Suprapubic skin (tissue), 4 donors: ENCODE measurements around the gene TCP11L1. TPM values are rescaled to one million over a fixed set of nuclear protein-coding genes. Genes with fewer than 3 reads are reported as not detected.
"Not testable (repeated sequence)": the region's sequence is repeated elsewhere in the genome, so short reads cannot be mapped to it uniquely, and the experiment has no call there.

Source experiments
- DNase-seq, 2 donors: peaks; one replicate each; pipeline ENCODE4 v3.0.0-alpha.2; 2019; ENCODE audit warnings: low spot score in 2 of 2
- H3K27ac ChIP-seq: fragments of 200-600 bp; sonication (generic); one replicate; pipeline ENCODE4 v1.5.1; 2019
- H3K27me3 ChIP-seq: fragments of 200-600 bp; sonication (generic); one replicate; pipeline ENCODE4 v1.5.1; 2019
- H3K36me3 ChIP-seq: fragments of 200-600 bp; sonication (generic); one replicate; pipeline ENCODE4 v1.5.1; 2019
- H3K4me1 ChIP-seq: fragments of 200-600 bp; sonication (generic); one replicate; pipeline ENCODE4 v1.5.1; 2019
- H3K4me3 ChIP-seq: fragments of 200-600 bp; sonication (generic); one replicate; pipeline ENCODE4 v1.5.1; 2019; ENCODE audit warnings: mild to moderate bottlenecking
- H3K9me3 ChIP-seq: fragments of 200-600 bp; sonication (generic); one replicate; pipeline ENCODE4 v1.5.1; 2019
- EP300 ChIP-seq: sonication (generic); formaldehyde crosslinking; IDR thresholded peaks from one replicate; pipeline ENCODE4 v1.6.1; 2017; ENCODE audit warnings: antibody characterized with exemption
- POLR2A ChIP-seq, 2 donors: fragments of 450-650 bp; IDR thresholded peaks; one replicate each; pipeline ENCODE4 v1.6.1; 2017; ENCODE audit warnings: antibody characterized with exemption in 2 of 2, mild to moderate bottlenecking in 2 of 2, moderate library complexity in 2 of 2
- POLR2AphosphoS5 ChIP-seq, 3 donors: sonication (generic); formaldehyde crosslinking; IDR thresholded peaks; one replicate each; pipeline ENCODE4 v1.6.1; 2017; ENCODE audit warnings: antibody characterized with exemption in 3 of 3
- WGBS: methylation state at CpG from one replicate; pipeline ENCODE4 v1.1.5; 2018; 5-methylcytosine and 5-hydroxymethylcytosine counted together
- total RNA-seq, 4 donors: library from RNA; depleted of rRNA; stranded (reverse); fragments of >200 nt; gene quantifications; one replicate each; pipeline ENCODE4 v1.1.0, GENCODE V29; 2016
- TF ChIP-seq, protein P1 (sequence below), 2 donors: fragments of 200-600 bp in 1 of 2; fragments of 450-650 bp in 1 of 2; sonication (generic) in 1 of 2; IDR thresholded peaks; one replicate each; pipeline ENCODE4 v1.5.1; 2016 to 2019; ENCODE audit warnings: antibody characterized with exemption in 2 of 2, mild to moderate bottlenecking in 1 of 2, moderate library complexity in 1 of 2

TCP11L1 gene
- total RNA-seq, 4 donors from 2014 or later, result 34.8 to 65.6 (median 42.9) TPM

DNA sequence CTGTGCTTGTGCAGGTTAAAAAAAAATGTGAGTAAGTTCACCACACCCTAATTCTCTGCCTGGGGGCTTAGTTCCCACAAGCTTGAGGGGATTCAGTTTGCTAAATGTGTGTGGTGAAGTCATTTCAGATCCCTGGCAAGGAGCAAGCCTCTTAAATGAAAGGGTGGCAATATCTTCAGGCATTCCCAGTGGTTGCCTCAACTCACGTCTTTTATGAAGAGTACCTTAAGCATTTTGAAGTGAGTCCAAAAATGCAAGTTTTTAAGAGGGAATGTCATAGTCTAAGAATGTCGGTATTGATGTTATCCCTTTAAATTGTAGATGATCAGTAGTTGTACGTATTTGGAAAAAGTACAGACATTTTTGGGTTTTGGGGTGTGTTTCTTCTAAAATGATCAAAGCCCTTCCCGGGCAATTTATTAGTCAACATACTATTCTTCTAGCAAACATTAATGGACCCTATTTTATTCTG is 4.9 kb downstream of the TCP11L1 start:
- WGBS, result 53% methylated on average over 4 of the region's 4 CpGs
- H3K36me3 ChIP-seq, result peaks cover 3% of the 10 kb centered on the region
- H3K4me1 ChIP-seq, result peaks cover 51% of the 10 kb centered on the region
- TF ChIP-seq POLR2AphosphoS5 (IDR thresholded peaks at IDR 0.05), result no peak
- no peak for TF ChIP-seq POLR2A (IDR thresholded peaks at IDR 0.05)
- TF ChIP-seq, protein P1, sequence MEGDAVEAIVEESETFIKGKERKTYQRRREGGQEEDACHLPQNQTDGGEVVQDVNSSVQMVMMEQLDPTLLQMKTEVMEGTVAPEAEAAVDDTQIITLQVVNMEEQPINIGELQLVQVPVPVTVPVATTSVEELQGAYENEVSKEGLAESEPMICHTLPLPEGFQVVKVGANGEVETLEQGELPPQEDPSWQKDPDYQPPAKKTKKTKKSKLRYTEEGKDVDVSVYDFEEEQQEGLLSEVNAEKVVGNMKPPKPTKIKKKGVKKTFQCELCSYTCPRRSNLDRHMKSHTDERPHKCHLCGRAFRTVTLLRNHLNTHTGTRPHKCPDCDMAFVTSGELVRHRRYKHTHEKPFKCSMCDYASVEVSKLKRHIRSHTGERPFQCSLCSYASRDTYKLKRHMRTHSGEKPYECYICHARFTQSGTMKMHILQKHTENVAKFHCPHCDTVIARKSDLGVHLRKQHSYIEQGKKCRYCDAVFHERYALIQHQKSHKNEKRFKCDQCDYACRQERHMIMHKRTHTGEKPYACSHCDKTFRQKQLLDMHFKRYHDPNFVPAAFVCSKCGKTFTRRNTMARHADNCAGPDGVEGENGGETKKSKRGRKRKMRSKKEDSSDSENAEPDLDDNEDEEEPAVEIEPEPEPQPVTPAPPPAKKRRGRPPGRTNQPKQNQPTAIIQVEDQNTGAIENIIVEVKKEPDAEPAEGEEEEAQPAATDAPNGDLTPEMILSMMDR (IDR thresholded peaks at IDR 0.05), result no peak
- no peak for TF ChIP-seq EP300
- peak overlapping the region; percentile 19 for H3K27ac ChIP-seq
- H3K9me3 ChIP-seq, result no peaks in the 10 kb centered on the region
- no peak overlapping the region for H3K4me3 ChIP-seq
- H3K27me3 ChIP-seq, result no peaks in the 10 kb centered on the region
- no peak for DNase-seq

DNA sequence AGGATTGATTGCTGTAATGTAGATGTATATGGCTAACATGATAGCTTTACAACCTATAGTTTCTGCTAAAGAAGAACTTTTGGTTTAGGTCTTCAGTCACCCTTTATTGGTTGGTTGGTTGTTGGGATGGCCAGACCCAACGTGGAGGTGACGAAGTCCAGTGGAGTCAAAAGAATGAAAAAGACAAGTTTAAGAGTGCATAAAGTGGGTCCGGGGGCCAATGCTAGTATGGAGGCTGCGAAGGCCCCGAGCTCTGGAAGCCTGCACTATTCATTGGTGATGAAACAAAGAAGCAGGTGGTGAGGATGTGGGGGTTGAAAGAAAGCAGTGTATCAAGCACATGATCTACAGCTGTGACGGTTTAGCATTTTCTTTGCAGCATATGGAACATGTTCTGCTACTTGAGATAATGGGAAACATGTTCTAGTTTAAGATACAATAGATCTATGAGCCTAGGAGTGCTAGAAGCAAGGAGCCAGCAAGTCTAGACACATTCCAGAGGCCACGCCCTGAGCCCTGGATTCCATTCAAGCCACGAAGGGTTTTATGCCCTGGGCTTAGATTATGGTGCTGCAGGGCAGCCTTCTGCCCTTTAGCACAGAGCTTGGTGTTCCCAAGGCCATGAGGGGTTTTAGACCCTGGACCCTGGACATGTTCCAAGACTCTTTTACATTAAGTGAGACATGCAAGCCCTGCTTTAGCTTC is 6.3 kb downstream of the TCP11L1 start:
- no peak overlapping the region for H3K27ac ChIP-seq
- WGBS, result 65% methylated on average over 8 of the region's 8 CpGs

DNA sequence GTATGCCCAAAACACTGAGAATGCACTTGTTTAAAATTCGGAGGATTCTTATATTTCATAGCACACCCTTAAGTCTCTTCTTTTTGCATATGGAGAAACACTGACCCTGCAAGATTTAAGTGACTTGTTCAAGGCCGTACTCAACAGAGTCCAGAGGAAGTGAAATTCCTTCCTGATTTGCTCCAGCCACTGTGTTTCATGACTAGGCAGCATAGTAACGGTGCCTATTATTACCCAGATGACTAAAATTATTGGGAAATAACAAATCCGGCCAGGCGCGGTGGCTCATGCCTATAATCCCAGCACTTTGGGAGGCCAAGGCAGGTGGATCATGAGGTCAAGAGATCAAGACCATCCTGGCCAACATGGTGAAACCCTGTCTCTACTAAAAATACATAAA is 9.3 kb downstream of the TCP11L1 start:
- H3K27me3 ChIP-seq, H3K27ac ChIP-seq, H3K4me3 ChIP-seq, H3K9me3 ChIP-seq, H3K36me3 ChIP-seq, DNase-seq: not testable (repeated sequence)
- peaks cover 26% of the 10 kb centered on the region for H3K4me1 ChIP-seq
- WGBS, result 89% methylated on average over 6 of the region's 6 CpGs

More for the DNA sequence above, 6.3 kb downstream of the TCP11L1 start:
- peaks cover 43% of the 10 kb centered on the region for H3K4me1 ChIP-seq
- no peaks in the 10 kb centered on the region for H3K27me3 ChIP-seq
- TF ChIP-seq POLR2A (IDR thresholded peaks at IDR 0.05) (no peak), EP300 (no peak), POLR2AphosphoS5 (IDR thresholded peaks at IDR 0.05) (no peak)
- TF ChIP-seq, protein P1 (IDR thresholded peaks at IDR 0.05), result no peak
- H3K4me3 ChIP-seq, result no peak overlapping the region
- no peak for DNase-seq
- no peaks in the 10 kb centered on the region for H3K9me3 ChIP-seq
- peaks cover 3% of the 10 kb centered on the region for H3K36me3 ChIP-seq

DNA sequence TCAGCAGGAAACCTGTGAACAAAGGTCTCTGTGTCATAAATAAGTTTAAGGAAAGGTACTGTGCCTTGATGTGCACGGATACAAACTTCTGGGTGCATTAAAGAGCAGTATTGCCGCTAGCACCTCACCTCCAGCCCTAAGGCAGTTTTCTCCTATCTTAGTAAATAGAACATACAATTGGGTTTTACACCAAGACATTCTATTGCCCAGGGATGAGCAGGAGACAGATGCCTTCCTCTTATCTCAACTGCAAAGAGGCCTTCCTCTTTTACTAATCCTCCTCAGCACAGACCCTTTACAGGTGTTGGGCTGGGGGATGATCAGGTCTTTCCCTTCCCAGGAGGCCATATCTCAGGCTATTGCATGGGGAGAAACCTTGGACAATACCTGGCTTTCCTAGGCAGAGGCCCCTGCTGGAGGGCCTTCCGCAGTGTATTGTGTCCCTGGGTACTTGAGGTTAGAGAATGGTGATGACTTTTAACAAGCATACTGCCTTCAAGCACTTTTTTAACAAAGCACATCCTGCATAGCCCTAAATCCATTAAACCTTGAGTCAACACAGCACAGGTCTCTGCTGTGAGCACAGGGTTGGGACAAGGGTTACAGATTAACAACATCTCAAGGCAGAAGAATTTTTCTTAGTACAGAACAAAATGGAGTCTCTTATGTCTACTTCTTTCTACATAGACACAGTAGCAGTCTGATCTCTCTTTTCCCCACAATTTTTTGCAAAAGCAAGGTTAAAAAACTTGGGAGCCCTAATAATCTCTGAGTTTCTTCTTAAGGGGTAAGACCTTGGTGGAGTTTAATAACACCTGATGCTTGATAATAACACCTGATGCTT is 10.4 kb downstream of the TCP11L1 start:
- H3K4me3 ChIP-seq, H3K27ac ChIP-seq: not testable (repeated sequence)
- WGBS, result 84% methylated on average over 3 of the region's 3 CpGs

DNA sequence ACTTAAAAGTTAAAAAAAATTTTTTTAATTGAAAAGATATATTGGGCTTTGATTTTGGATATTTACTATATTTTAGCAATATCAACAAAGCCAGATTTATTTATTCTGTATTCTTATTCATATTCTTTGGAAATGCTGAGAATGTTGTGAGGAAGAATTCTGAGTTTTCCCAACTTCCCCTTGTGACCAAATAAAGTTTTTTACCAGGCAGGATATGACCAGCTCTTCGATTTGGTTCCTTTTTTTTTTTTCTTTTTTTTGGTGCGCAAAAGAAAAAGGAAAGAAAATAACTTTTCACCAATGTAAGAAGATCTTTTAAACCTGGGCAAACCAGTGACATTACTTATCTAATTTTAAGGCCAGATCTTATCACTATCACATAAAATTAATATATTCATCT is 12.9 kb downstream of the TCP11L1 start:
- no peak overlapping the region for H3K4me3 ChIP-seq
- peaks cover 5% of the 10 kb centered on the region for H3K4me1 ChIP-seq
- no peak for TF ChIP-seq EP300
- no peaks in the 10 kb centered on the region for H3K9me3 ChIP-seq
- peaks cover 7% of the 10 kb centered on the region for H3K36me3 ChIP-seq
- H3K27me3 ChIP-seq, result no peaks in the 10 kb centered on the region
- H3K27ac ChIP-seq, result peak overlapping the region; percentile 38
- 74% methylated on average over 2 of the region's 2 CpGs for WGBS
- no peak for DNase-seq

More for the DNA sequence above, 10.4 kb downstream of the TCP11L1 start:
- H3K9me3 ChIP-seq, H3K27me3 ChIP-seq, DNase-seq, H3K36me3 ChIP-seq: not testable (repeated sequence)
- H3K4me1 ChIP-seq, result peaks cover 16% of the 10 kb centered on the region

DNA sequence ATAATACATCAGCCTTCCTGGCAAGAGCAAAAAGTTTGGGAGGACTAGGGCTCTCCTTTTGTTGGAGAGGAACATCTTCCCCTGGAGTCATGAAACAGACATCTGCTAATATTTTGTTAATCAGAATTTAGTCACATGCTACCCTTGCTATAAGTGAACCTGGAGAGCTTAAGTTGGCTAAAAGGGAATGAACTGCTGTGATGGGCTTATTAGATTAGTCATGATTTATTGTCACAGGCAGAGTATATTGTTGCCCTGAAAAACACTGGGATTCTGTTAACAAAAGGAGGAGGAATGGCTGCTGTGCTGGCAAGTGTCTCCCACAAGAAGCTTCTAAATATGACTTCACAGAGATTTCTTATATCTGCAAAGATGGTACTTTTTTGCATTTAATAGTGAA is 16.0 kb downstream of the TCP11L1 start:
- Histone ChIP-seq H3K27ac (no peak overlapping the region), H3K9me3 (no peaks in the 10 kb centered on the region), H3K27me3 (no peaks in the 10 kb centered on the region), H3K4me3 (no peak overlapping the region), H3K4me1 (peaks cover 12% of the 10 kb centered on the region), H3K36me3 (peaks cover 29% of the 10 kb centered on the region)
- no peak for TF ChIP-seq POLR2AphosphoS5 (IDR thresholded peaks at IDR 0.05)
- no peak for TF ChIP-seq POLR2A (IDR thresholded peaks at IDR 0.05)
- no peak for TF ChIP-seq EP300
- TF ChIP-seq, protein P1 (IDR thresholded peaks at IDR 0.05), result no peak
- no peak for DNase-seq
